HG02763 (cell line): Measurements from ENCODE around the gene EZR.

Source experiments
- ATAC-seq: cut with Tn5 transposase; IDR thresholded peaks from one replicate; pipeline ENCODE4 v1.9.1; 2021; ENCODE audit warnings: mild to moderate bottlenecking, moderate library complexity; ENCODE audit not compliant: unreplicated experiment

Gene EZR

GRCh38 chr6:158819213-158819976, at the start of gene EZR:
EZR (minus strand) TSS chr6:158819368; CDS start chr6:158818093, 1,275 bp downstream.
- ATAC-seq, result peak; percentile 46

GRCh38 chr6:158868122-158868480, 48.9 kb upstream of the EZR start:
- no peak for ATAC-seq

- ATAC-seq, result no peak
Observed at GRCh38 chr6:158867381-158868121, 48.4 kb upstream of the EZR start.

- ATAC-seq, result no peak
Observed at GRCh38 chr6:158865769-158866168, 46.6 kb upstream of the EZR start.

GRCh38 chr6:158863646-158864045, 44.5 kb upstream of the EZR start:
- ATAC-seq, result no peak

- ATAC-seq, result no peak
Observed at GRCh38 chr6:158861686-158862381, 42.7 kb upstream of the EZR start.

GRCh38 chr6:158860279-158860865, 41.2 kb upstream of the EZR start:
- ATAC-seq, result no peak

- no peak for ATAC-seq
Observed at GRCh38 chr6:158856261-158856660, 37.1 kb upstream of the EZR start.

- no peak for ATAC-seq
Observed at GRCh38 chr6:158854214-158855101, 35.3 kb upstream of the EZR start.

- ATAC-seq, result no peak
Observed at GRCh38 chr6:158853880-158854213, 34.7 kb upstream of the EZR start.

GRCh38 chr6:158853072-158853879, 34.1 kb upstream of the EZR start:
- ATAC-seq, result peak; percentile 81

- no peak for ATAC-seq
Observed at GRCh38 chr6:158852312-158853071, 33.3 kb upstream of the EZR start.

GRCh38 chr6:158850807-158851115, 31.6 kb upstream of the EZR start:
- no peak for ATAC-seq

- ATAC-seq, result no peak
Observed at GRCh38 chr6:158849899-158850806, 31.0 kb upstream of the EZR start.

- no peak for ATAC-seq
Observed at GRCh38 chr6:158848490-158848895, 29.3 kb upstream of the EZR start.

- no peak for ATAC-seq
Observed at GRCh38 chr6:158847786-158848185, 28.6 kb upstream of the EZR start.

- ATAC-seq, result no peak
Observed at GRCh38 chr6:158847012-158847529, 27.9 kb upstream of the EZR start.
